Forelimb muscle (tissue), 1 donor: ENCODE data around the gene SIGLEC9. TPM values are rescaled to one million over a fixed set of nuclear protein-coding genes. Genes with fewer than 3 reads are reported as not detected.
A peak's percentile ranks its signal among the peaks of the same experiment; 100 is the strongest.

Experiments
- DNase-seq: peaks from one replicate; pipeline ENCODE4 v3.0.0-alpha.2; 2013; ENCODE audit warnings: low read depth
- polyA plus RNA-seq: library from polyadenylated mRNA; unstranded; fragments of 120-200 nt; gene quantifications from one replicate; pipeline ENCODE4 v1.2.1, GENCODE V29; 2013; ENCODE audit not compliant: insufficient read length

Gene SIGLEC9
- polyA plus RNA-seq, 1 donor = 0.65 TPM

- DNase-seq = no peak
Measured at GRCh38 chr19:51097166-51097738, 27.5 kb upstream of the SIGLEC9 start.

GRCh38 chr19:51097796-51098195 is 26.9 kb upstream of the SIGLEC9 start:
- no peak for DNase-seq

GRCh38 chr19:51098365-51099046 is 26.2 kb upstream of the SIGLEC9 start:
- no peak for DNase-seq

GRCh38 chr19:51099047-51099382 is 25.7 kb upstream of the SIGLEC9 start:
- DNase-seq = no peak

- DNase-seq = no peak
Measured at GRCh38 chr19:51100601-51101000, 24.1 kb upstream of the SIGLEC9 start.

GRCh38 chr19:51101171-51101865 is 23.4 kb upstream of the SIGLEC9 start:
- DNase-seq = no peak

GRCh38 chr19:51102991-51103390 is 21.7 kb upstream of the SIGLEC9 start:
- DNase-seq = no peak

GRCh38 chr19:51103926-51104341 is 20.8 kb upstream of the SIGLEC9 start:
- no peak for DNase-seq

- no peak for DNase-seq
Measured at GRCh38 chr19:51107406-51108065, 17.2 kb upstream of the SIGLEC9 start.

- DNase-seq = peak; percentile 98
Measured at GRCh38 chr19:51108066-51108804, 16.5 kb upstream of the SIGLEC9 start, which contains the start of gene CTU1. CTU1 (minus strand) TSS chr19:51108409; CDS start chr19:51104569, 3,840 bp downstream.

GRCh38 chr19:51108805-51109146 is 15.9 kb upstream of the SIGLEC9 start:
- DNase-seq = no peak

GRCh38 chr19:51110666-51110971 is 14.1 kb upstream of the SIGLEC9 start:
- DNase-seq = no peak

- no peak for DNase-seq
Measured at GRCh38 chr19:51111606-51112005, 13.1 kb upstream of the SIGLEC9 start.

GRCh38 chr19:51114087-51114729 is 10.5 kb upstream of the SIGLEC9 start:
- DNase-seq = no peak

- DNase-seq = no peak
Measured at GRCh38 chr19:51116736-51117286, 7.9 kb upstream of the SIGLEC9 start.

- DNase-seq = no peak
Measured at GRCh38 chr19:51119101-51119500, 5.6 kb upstream of the SIGLEC9 start.

- DNase-seq = no peak
Measured at GRCh38 chr19:51119611-51120010, 5.1 kb upstream of the SIGLEC9 start.

- DNase-seq = no peak
Measured at GRCh38 chr19:51120160-51120559, 4.5 kb upstream of the SIGLEC9 start.

GRCh38 chr19:51121257-51121656 is 3.4 kb upstream of the SIGLEC9 start:
- DNase-seq = no peak

GRCh38 chr19:51122112-51122981 is 2.4 kb upstream of the SIGLEC9 start:
- no peak for DNase-seq
